Retinal pigment epithelial cell (primary cell): Measurements from ENCODE around the gene CLDN14.
A peak's percentile ranks its signal among the peaks of the same experiment; 100 is the strongest.

Experiments used
- DNase-seq: peaks from one replicate; pipeline ENCODE4 v3.0.0-alpha.2; 2010; ENCODE audit warnings: low read depth
- H3K4me3 ChIP-seq: 2 replicates; pipeline ENCODE4 v1.5.1; 2011; ENCODE audit warnings: mild to moderate bottlenecking, low read length, control low read depth, moderate library complexity
- TF ChIP-seq, protein P1 (sequence below): conservative IDR thresholded peaks from 2 replicates; pipeline ENCODE4 v1.5.1; 2011; ENCODE audit warnings: low read depth, low read length, control low read depth, inconsistent platforms

CLDN14 gene

DNA sequence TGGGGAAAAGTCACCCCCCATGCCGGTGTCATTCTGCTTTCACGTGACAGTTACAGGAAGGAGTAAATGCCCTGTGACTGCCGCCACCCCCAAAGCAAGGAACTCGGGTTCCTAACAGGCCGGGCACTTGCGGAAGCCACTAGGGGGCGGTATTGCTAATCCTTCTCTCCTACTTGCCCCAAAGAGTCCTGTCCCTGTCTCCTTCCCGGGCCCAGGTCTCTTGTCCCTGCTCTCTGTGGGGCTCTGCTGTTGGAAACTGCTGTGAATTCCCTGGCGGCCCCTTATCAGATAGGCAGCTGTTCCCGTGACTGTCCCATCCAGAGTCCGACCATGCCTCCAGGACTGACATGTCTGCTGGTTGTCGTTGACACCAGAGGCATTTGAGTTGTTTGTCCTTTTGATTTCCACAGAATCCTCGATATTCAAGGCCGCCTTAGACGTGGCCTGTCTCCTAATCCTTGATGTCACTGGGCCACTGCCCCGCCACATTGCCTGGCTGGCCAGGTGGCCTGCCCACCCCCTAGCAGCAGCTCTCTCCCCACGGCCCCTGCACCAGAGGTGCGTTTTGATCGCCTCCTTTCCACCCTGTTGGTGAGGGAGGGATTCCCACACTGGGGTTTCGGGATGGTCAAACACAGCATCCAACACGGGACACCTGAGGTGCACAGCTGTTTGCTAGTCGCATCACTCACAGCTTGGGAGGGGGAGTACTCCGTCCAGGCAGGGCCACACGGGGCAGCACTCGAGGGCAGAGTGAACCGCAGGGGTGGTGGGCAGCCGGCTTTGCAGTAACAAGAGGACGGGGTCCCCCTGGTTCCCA is 57.4 kb downstream of the CLDN14 start:
- TF ChIP-seq, protein P1, sequence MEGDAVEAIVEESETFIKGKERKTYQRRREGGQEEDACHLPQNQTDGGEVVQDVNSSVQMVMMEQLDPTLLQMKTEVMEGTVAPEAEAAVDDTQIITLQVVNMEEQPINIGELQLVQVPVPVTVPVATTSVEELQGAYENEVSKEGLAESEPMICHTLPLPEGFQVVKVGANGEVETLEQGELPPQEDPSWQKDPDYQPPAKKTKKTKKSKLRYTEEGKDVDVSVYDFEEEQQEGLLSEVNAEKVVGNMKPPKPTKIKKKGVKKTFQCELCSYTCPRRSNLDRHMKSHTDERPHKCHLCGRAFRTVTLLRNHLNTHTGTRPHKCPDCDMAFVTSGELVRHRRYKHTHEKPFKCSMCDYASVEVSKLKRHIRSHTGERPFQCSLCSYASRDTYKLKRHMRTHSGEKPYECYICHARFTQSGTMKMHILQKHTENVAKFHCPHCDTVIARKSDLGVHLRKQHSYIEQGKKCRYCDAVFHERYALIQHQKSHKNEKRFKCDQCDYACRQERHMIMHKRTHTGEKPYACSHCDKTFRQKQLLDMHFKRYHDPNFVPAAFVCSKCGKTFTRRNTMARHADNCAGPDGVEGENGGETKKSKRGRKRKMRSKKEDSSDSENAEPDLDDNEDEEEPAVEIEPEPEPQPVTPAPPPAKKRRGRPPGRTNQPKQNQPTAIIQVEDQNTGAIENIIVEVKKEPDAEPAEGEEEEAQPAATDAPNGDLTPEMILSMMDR, result peak; percentile 81
- no peak for DNase-seq

DNA sequence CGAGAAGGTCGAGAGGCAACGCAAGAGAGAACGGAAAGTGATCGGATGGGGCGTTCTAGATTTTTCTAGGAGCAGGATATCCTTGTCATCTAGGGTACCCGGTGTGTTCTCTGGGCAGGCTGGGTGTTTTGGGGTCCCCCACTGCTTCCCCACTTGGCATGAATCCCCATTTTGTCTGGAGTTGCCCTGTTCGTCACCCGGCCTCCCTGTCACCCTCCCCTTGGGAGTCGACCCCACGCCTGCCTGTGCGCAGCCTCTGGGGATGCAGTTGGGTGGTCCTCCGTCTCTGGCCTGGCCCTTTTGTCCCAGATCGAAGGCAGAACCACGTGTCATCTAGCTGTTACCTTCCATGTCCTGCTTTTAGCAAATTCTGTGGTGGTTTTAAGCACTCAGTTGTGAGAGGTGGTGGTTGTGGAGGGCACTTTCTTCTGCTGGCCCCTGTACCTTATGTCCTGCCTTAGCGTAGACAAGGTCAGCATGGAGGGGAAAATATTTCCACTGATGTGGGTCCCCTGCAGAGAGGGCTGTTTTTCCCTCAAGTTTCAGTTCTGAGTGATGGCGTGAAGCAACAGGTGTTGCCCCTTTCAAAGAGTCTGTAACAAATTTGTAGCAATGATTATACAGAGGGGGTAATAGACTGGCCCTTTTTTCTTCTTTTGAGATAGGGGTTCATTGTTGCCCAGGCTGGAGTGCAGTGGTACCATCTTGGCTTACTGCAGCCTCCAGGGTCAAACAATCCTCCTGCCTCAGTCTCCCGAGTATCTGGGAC is 59.2 kb downstream of the CLDN14 start:
- DNase-seq, result no peak
- TF ChIP-seq, protein P1, result no peak
- no peak overlapping the region for H3K4me3 ChIP-seq

More for the DNA sequence above, 57.4 kb downstream of the CLDN14 start:
- H3K4me3 ChIP-seq, result no peak overlapping the region

DNA sequence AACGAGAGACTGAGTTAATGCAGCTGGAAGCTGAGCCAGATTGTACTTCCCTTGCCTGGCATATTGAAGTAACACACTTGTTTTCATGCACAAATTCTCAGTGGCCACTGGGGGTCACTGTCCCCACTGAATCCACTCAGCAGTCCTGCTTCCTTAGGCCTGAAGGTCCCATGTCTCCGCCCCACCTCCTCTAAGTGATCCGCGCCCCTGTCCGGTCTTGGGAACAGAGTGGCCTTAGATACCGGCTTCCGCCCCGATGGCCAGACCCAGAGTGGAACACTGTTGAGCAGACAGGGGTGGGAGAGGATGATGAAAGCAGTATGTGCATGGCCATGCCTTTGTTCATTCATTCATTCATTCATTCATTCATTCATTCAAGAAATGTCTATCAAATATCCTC is 59.9 kb downstream of the CLDN14 start:
- DNase-seq, result peak; percentile 75
- no peak overlapping the region for H3K4me3 ChIP-seq
- TF ChIP-seq, protein P1, result peak; percentile 84

DNA sequence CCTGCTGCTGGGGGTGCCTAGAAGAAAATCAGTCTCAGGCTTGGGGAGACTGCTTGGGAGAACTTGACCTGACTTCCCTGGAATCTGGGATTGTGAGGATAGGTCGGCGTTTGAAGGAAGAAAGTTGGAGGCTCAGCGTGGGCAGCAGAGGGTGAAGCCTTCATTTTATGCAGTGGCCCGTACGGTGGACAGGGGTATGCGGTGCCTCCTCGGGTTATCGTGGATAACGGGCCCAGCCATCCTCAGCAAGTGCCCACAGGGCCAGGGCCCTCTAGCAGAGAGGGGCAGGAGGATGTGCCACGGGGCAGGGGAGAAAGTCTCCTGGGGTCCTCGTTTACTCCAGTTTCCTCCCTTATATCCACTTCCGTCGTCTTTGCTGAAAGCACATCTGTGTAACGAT is 60.7 kb downstream of the CLDN14 start:
- DNase-seq, result no peak
- H3K4me3 ChIP-seq, result no peak overlapping the region
- TF ChIP-seq, protein P1, result no peak

DNA sequence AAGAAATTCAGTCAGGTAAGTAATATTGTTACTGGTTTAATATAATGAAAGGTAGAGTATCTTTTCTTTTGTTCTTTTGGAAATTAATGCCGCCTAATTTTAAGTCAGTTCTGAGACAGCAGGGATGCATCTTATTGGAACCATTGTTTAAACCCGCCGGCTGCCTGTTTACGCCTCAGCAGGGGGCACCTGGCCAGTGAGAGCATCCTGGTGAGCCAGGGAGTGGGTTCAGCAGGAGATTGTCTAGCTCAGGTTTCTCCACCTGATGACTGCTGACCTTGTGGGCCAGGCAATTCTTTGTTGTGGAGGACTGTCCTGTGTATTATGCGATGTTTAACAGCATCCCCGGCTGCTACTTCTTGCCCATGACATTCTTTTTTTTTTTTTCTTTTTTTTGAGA is 64.5 kb downstream of the CLDN14 start:
- TF ChIP-seq, protein P1, result no peak
- no peak overlapping the region for H3K4me3 ChIP-seq
- no peak for DNase-seq

DNA sequence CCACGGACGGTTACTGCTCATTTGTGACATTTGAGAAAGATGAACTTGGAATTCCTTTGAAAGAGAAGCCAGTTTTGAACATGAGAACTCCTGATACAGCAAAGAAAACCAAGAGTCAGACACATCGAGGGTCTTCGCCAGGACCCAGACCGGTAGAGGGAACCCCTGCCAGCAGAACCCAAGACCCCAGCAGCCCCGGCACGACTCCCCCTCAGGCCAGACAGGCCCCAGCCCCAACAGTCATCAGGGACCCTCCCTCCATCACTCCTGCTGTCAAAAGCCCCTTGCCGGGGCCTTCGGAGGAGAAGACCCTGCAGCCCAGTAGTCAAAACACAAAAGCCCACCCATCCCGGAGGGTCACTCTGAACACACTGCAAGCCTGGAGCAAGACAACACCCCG is 67.0 kb downstream of the CLDN14 start:
- DNase-seq, result no peak
- TF ChIP-seq, protein P1, result no peak
- H3K4me3 ChIP-seq, result no peak overlapping the region
